Mucosa of rectum (tissue), 2 donors: ENCODE results near the gene PREB.

Experiments used
- H3K27ac ChIP-seq, 2 donors: one replicate each; pipeline ENCODE4 v1.7.0; 2013; ENCODE audit warnings: inconsistent platforms in 2 of 2, low read depth in 2 of 2, low read length in 2 of 2
- H3K27me3 ChIP-seq, 2 donors: one replicate each; pipeline ENCODE4 v1.7.0; 2013; ENCODE audit warnings: low read length in 2 of 2; ENCODE audit not compliant: control insufficient read depth in 2 of 2, insufficient read depth in 2 of 2
- H3K36me3 ChIP-seq, 2 donors: one replicate each; pipeline ENCODE4 v1.7.0; 2013; ENCODE audit warnings: low read length in 2 of 2; ENCODE audit not compliant: control insufficient read depth in 2 of 2, insufficient read depth in 2 of 2
- H3K4me1 ChIP-seq, 2 donors: one replicate each; pipeline ENCODE4 v1.7.0; 2013; ENCODE audit warnings: low read length in 2 of 2, mild to moderate bottlenecking in 1 of 2; ENCODE audit not compliant: control insufficient read depth in 2 of 2, insufficient read depth in 2 of 2
- H3K4me3 ChIP-seq, 2 donors: one replicate each; pipeline ENCODE4 v1.7.0; 2013; ENCODE audit warnings: low read length in 2 of 2
- H3K9ac ChIP-seq, 2 donors: one replicate each; pipeline ENCODE4 v1.7.0; 2013; ENCODE audit warnings: low read length in 2 of 2, low read depth in 1 of 2, mild to moderate bottlenecking in 1 of 2
- H3K9me3 ChIP-seq, 2 donors: one replicate each; pipeline ENCODE4 v1.7.0; 2013; ENCODE audit warnings: low read length in 2 of 2; ENCODE audit not compliant: control insufficient read depth in 2 of 2
- donor health status: healthy.
- donor health status: Normal muscosa, but diverticular disease.

Gene PREB

GRCh38 chr2:27152796-27153464 is 18.5 kb upstream of the PREB start:
- Histone ChIP-seq H3K9me3 (no peaks in the 10 kb centered on the region), H3K27me3 (no peaks in the 10 kb centered on the region), H3K27ac (no peak overlapping the region), H3K4me3 (no peak overlapping the region), H3K36me3 (no peaks in the 10 kb centered on the region), H3K9ac (no peak overlapping the region), H3K4me1 (no peaks in the 10 kb centered on the region)

GRCh38 chr2:27152102-27152795 is 17.8 kb upstream of the PREB start:
- H3K9ac ChIP-seq: no peak overlapping the region
- H3K4me1 ChIP-seq: no peaks in the 10 kb centered on the region
- H3K27me3 ChIP-seq: no peaks in the 10 kb centered on the region
- no peak overlapping the region for H3K27ac ChIP-seq
- no peak overlapping the region for H3K4me3 ChIP-seq
- no peaks in the 10 kb centered on the region for H3K9me3 ChIP-seq
- no peaks in the 10 kb centered on the region for H3K36me3 ChIP-seq

- Histone ChIP-seq H3K27me3 (no peaks in the 10 kb centered on the region), H3K9ac (no peak overlapping the region), H3K36me3 (no peaks in the 10 kb centered on the region), H3K9me3 (no peaks in the 10 kb centered on the region), H3K4me1 (no peaks in the 10 kb centered on the region), H3K27ac (no peak overlapping the region), H3K4me3 (no peak overlapping the region)
Observed at GRCh38 chr2:27150639-27151230, 16.3 kb upstream of the PREB start.

GRCh38 chr2:27149570-27150405 is 15.4 kb upstream of the PREB start:
- H3K27me3 ChIP-seq: no peaks in the 10 kb centered on the region
- no peak overlapping the region for H3K9ac ChIP-seq
- H3K4me1 ChIP-seq: no peaks in the 10 kb centered on the region
- H3K27ac ChIP-seq: no peak overlapping the region
- no peaks in the 10 kb centered on the region for H3K36me3 ChIP-seq
- H3K4me3 ChIP-seq: no peak overlapping the region
- no peaks in the 10 kb centered on the region for H3K9me3 ChIP-seq

GRCh38 chr2:27148801-27149439 is 14.5 kb upstream of the PREB start, which contains the start of gene TCF23:
Gene TCF23, plus strand, starts transcription at chr2:27149004. Its CDS starts 130 bp downstream, at chr2:27149134.
- no peaks in the 10 kb centered on the region for H3K4me1 ChIP-seq
- no peak within 1 kb of the TSS for H3K9ac ChIP-seq
- no peak within 1 kb of the TSS for H3K27ac ChIP-seq
- H3K9me3 ChIP-seq: no peaks in the 10 kb centered on the region
- H3K27me3 ChIP-seq: no peaks in the 10 kb centered on the region
- no peak within 1 kb of the TSS for H3K4me3 ChIP-seq
- H3K36me3 ChIP-seq: no peaks in the 10 kb centered on the region

GRCh38 chr2:27147935-27148334 is 13.5 kb upstream of the PREB start:
- H3K27ac ChIP-seq: no peak overlapping the region
- H3K4me3 ChIP-seq: no peak overlapping the region
- H3K9ac ChIP-seq: no peak overlapping the region
- no peaks in the 10 kb centered on the region for H3K27me3 ChIP-seq
- H3K9me3 ChIP-seq: no peaks in the 10 kb centered on the region
- H3K4me1 ChIP-seq: no peaks in the 10 kb centered on the region
- H3K36me3 ChIP-seq: no peaks in the 10 kb centered on the region

- Histone ChIP-seq H3K36me3 (no peaks in the 10 kb centered on the region), H3K27ac (no peak overlapping the region), H3K9ac (no peak overlapping the region), H3K27me3 (no peaks in the 10 kb centered on the region), H3K4me3 (no peak overlapping the region), H3K9me3 (no peaks in the 10 kb centered on the region), H3K4me1 (no peaks in the 10 kb centered on the region)
Observed at GRCh38 chr2:27145682-27146081, 11.2 kb upstream of the PREB start.

- no peaks in the 10 kb centered on the region for H3K4me1 ChIP-seq
- no peaks in the 10 kb centered on the region for H3K36me3 ChIP-seq
- no peaks in the 10 kb centered on the region for H3K27me3 ChIP-seq
- no peak overlapping the region for H3K9ac ChIP-seq
- H3K4me3 ChIP-seq: no peak overlapping the region
- H3K27ac ChIP-seq: no peak overlapping the region
- no peaks in the 10 kb centered on the region for H3K9me3 ChIP-seq
Observed at GRCh38 chr2:27143285-27143684, 8.8 kb upstream of the PREB start.

GRCh38 chr2:27139310-27139709 is 4.9 kb upstream of the PREB start, which contains the start of gene PRR30:
Gene PRR30, minus strand, starts transcription at chr2:27139410. Its CDS starts 1,081 bp downstream, at chr2:27138329.
- Histone ChIP-seq H3K9me3 (no peaks in the 10 kb centered on the region), H3K4me1 (peaks cover 0 to 4% of the 10 kb centered on the region in 2 donors), H3K9ac (no peak within 1 kb of the TSS), H3K27ac (no peak within 1 kb of the TSS), H3K27me3 (no peaks in the 10 kb centered on the region), H3K4me3 (no peak within 1 kb of the TSS), H3K36me3 (no peaks in the 10 kb centered on the region)
